Activated CD8-positive, alpha-beta memory T cell treated with anti-CD3 and anti-CD28 coated beads for 36 hours (primary cell): Measurements from ENCODE around the gene IPO5. TPM values are rescaled to one million over a fixed set of nuclear protein-coding genes. Genes with fewer than 3 reads are reported as not detected.
"Not testable (repeated sequence)": the region's sequence is repeated elsewhere in the genome, so short reads cannot be mapped to it uniquely, and the experiment has no call there.

ENCODE experiments used
- CTCF ChIA-PET: fragments of 350-600 bp; sonication (Branson Sonifier 250); formaldehyde crosslinking; loops from one replicate; lab custom pipeline; 2021; ENCODE audit warnings: antibody characterized with exemption; lab: Charles Lee
- POLR2A ChIA-PET: fragments of 350-600 bp; sonication (Branson Sonifier 250); formaldehyde crosslinking; loops from one replicate; lab custom pipeline; 2021; ENCODE audit warnings: antibody characterized with exemption; lab: Charles Lee
- total RNA-seq, 2 experiments: library from RNA; stranded (reverse); gene quantifications; one replicate each; pipeline ENCODE4 v1.2.3, GENCODE V29; 2021

Gene IPO5
- total RNA-seq, 2 experiments from 2014 or later, result 243 to 258 TPM

- CTCF ChIA-PET, result no interaction called here
Observed at GRCh38 chr13:97946951-97947588, 6.4 kb upstream of the IPO5 start.

GRCh38 chr13:97948041-97948440, 5.4 kb upstream of the IPO5 start:
- CTCF ChIA-PET, result interaction anchor here (0.6 to 0.7 kb wide), 2 partner anchors 370 to 821 kb away, joined by 3 to 4 read pairs; no protein-coding TSS in a partner anchor

More at GRCh38 chr13:97946951-97947588, 6.4 kb upstream of the IPO5 start:
- POLR2A ChIA-PET, result no interaction called here

GRCh38 chr13:97949316-97949715, 4.2 kb upstream of the IPO5 start:
- POLR2A ChIA-PET, result not testable (repeated sequence)

More at GRCh38 chr13:97948041-97948440, 5.4 kb upstream of the IPO5 start:
- POLR2A ChIA-PET, result no interaction called here

DNA sequence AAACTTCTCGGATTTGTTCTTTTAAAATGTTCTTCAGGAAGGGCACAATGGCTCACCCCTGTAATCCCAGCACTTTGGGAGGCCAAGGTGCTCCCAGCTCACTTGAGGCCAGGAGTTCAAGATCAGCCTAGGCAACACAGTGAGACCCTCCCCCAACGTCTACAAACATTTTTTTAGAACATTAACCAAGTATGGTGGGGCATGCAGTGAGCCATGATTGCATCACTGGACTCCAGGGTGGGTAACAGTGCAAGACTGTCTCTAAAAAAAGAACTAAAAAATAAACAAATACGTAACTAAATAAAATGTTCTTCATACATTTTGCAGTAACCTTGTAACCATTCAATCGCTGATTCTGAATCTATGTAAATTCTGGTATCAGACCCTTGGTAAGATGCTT, 2.1 kb upstream of the IPO5 start:
- ChIA-PET POLR2A (no interaction called here), CTCF (no interaction called here)

More at GRCh38 chr13:97949316-97949715, 4.2 kb upstream of the IPO5 start:
- CTCF ChIA-PET, result not testable (repeated sequence)

- CTCF ChIA-PET, POLR2A ChIA-PET: not testable (repeated sequence)
Observed at GRCh38 chr13:97952831-97953230, 644 bp upstream of the IPO5 start.

GRCh38 chr13:97961340-97961739, 7.9 kb downstream of the IPO5 start:
- POLR2A ChIA-PET, result no interaction called here

DNA sequence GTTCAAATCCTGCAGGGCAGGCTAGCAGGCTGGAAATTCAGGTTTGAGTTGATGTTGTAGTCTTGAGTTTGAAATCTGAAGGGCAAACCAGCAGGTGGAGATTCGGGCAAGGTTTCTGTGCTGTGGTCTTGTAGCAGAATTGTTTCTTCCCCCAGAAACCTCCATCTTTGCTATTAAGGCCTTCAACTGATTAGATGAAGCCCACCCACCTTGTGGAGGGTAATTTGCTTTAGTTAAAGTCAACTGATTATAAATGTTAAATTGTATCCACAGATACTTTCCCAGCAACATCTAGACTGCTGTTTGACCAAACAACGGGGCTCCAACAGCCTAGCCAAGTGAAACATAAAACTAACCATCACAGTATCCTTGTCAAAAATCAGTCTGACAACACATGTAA, 9.4 kb downstream of the IPO5 start:
- POLR2A ChIA-PET, result no interaction called here
- CTCF ChIA-PET, result no interaction called here

More at GRCh38 chr13:97961340-97961739, 7.9 kb downstream of the IPO5 start:
- CTCF ChIA-PET, result no interaction called here

DNA sequence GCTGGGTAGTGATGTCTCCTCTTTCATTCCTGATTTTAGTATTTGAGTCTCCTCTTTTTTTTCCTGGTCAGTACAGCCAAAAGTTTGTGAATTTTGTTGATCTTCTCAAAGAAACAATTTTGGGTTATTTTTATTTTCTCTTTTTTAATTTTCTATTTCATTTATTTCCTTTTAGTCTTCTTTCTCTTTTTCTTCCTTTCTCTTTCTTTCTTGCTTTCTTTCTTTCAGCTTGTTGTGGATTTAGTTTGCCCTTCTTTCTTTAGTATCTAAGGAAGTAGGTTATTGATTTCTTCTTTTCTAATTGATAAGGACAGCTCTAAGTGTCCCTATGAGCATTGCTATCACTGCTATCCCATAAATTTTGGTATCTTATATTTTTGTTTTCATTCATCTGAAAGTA, 13.8 kb downstream of the IPO5 start:
- ChIA-PET CTCF (no interaction called here), POLR2A (no interaction called here)

GRCh38 chr13:97967948-97968347, 14.5 kb downstream of the IPO5 start:
- ChIA-PET CTCF (no interaction called here), POLR2A (no interaction called here)

- CTCF ChIA-PET, result no interaction called here
- POLR2A ChIA-PET, result no interaction called here
Observed at GRCh38 chr13:97971519-97971918, 18.0 kb downstream of the IPO5 start.

DNA sequence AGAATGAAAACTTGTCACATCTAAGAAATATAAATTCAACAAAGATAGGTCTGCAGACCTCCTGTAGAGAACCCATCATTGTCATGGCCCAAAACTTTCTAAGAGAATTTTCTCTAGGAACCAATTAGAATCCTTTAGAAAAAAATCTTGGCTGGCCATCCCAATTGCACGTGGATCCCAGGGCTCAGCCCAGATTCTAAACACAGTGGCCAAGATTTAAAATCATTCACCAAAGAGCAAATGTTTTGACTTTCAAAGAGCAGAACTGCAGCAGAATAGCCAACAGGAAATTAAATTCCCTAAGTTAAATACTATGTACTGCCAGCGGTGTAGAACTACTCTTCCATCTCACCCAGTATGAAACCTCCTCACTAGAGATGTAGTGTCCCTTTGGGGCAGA, 21.3 kb downstream of the IPO5 start:
- CTCF ChIA-PET, result interaction anchor here (0.6 kb wide), 1 partner anchor 12 kb away, joined by 3 read pairs; no protein-coding TSS in a partner anchor
- POLR2A ChIA-PET, result interaction anchor here (0.6 kb wide), 1 partner anchor 73 kb away, joined by 3 read pairs; no protein-coding TSS in a partner anchor

- CTCF ChIA-PET, result no interaction called here
- POLR2A ChIA-PET, result no interaction called here
Observed at GRCh38 chr13:97975280-97975847, 21.9 kb downstream of the IPO5 start.

DNA sequence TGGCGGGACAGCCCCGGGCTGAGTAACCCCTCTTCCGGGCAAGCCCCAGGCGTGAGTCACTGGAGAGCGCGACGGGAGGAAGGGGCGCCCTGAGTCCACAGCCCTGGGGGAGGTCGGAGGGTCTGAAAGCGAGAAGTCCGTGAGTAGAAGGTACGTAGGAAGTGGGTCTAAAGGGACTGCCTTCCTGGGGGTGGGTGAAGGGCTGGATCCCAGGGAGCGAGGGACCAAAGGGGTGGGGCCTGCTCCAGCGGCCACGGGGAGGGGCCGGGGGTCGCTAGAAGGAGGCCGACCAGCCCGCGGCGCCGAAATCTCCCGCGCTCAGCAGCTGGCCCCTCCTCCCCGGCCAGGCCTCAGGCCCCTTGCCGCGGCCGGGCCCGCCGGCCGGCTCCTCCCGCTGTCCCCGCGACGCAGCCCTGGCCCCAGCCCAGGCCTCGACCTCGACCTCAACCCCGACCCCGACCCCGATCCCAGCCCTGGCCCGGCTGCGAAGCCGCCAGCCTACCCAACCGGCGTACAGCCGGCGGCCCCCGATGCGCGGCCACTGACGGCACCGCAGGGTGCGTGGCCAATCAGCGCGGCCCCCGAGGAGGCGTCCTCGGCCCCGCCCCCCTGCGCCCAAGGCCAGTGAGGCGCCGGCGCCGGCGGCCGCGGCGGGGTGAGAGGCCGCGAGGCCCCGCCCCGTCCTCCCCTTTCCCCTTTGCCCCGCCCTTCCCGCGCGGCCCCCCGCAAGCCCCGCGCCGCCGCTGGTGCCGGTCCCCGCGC, 22.6 kb downstream of the IPO5 start:
- POLR2A ChIA-PET, result no interaction called here
- CTCF ChIA-PET, result no interaction called here

DNA sequence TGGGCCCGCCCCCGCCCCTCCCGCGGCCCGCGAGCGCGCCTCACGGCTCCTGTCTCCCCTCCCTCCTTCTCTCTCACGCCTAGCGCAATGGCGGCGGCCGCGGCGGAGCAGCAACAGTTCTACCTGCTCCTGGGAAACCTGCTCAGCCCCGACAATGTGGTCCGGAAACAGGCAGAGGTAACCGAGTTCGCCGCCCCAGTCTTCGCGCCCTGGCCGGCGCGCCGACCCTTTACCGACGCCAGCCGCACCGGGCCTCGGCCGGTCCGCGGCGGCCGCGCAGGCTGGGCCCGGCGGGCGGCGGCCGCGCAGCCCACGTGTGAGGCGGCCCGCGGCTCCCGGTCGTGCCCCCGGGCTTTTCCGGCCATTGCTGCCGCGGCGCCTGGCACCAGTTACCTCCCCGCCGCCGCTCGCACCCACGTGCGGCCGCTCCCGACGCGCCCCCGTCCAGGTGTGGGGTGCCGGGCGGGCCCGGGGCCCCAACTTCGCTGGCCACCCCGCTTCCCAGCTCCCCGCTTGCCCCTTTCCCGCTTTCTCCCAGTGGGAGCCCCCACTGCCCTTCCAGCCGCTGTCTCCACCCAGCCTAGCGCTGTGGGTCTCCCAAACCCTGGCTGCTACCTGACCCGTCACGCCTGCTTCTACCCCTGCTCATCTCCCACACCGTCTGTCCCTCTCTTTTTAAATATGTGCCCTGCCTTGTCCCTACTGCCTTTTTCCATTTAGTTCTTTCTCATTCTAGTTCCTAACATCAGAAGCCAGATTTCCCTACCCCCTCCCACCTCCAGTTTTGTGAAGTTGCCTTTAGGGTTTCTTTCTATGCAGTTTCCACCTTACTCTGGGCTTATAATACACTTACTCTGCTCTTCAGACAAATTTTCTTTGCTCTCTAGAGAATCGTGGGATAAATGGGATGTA, 23.4 kb downstream of the IPO5 start:
- ChIA-PET POLR2A (no interaction called here), CTCF (no interaction called here)

DNA sequence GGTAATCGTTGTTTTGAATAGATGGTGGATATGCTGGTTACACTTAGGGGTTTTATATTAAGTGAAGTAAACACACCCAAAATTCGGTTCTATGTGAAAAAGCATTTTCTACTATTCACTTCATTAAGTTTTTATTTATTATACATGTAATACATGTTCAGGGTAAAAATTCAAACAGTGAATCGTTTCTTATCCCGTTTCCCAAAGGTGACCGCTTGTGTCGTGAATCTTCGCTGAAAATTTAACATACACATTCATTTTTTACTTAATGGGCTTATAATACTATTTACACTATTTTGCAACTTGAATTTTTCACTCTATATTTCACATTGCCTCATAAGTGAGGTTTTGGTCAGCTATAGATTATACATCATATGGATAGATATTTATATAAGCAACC, 24.5 kb downstream of the IPO5 start:
- CTCF ChIA-PET, result no interaction called here
- POLR2A ChIA-PET, result no interaction called here

DNA sequence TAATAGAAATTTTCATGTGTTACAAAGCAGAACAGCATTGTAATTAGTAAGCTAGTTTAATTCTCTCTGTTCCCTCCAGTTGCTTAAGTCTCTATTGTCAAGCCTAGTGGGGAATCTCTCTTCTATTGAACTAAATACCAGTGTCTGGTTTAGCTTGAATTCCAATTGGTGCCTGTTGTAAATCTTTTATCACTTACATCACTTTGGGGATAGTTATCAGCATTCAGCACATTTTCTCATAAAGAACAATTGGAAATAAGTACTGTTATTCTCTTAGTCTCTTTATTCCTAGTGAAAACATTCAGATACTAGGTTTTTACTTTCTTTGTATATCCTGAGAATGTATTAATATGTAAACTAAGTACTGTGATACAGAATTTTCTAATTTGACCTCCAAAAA, 25.2 kb downstream of the IPO5 start:
- POLR2A ChIA-PET, result no interaction called here
- CTCF ChIA-PET, result no interaction called here

- POLR2A ChIA-PET, result no interaction called here
- CTCF ChIA-PET, result no interaction called here
Observed at GRCh38 chr13:97979051-97979450, 25.6 kb downstream of the IPO5 start.

- ChIA-PET POLR2A (no interaction called here), CTCF (no interaction called here)
Observed at GRCh38 chr13:97979556-97979955, 26.1 kb downstream of the IPO5 start.

DNA sequence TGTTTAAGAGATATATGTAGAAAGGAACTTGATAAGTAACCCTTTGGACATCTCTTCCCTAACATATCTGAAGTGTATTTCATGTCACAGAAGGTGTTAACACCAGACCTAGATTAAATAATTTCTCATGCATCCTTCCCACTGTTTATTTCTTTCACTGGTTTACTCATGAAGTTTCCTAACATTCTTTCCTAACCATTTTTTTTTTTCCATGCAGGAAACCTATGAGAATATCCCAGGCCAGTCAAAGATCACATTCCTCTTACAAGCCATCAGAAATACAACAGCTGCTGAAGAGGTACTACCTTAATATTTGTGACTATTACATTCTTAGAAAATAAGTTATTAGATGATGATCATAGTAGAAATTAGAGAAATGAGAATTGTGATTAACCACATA, 28.8 kb downstream of the IPO5 start:
- POLR2A ChIA-PET, result no interaction called here

More for the DNA sequence above, 28.8 kb downstream of the IPO5 start:
- CTCF ChIA-PET, result no interaction called here
